CD4-positive, alpha-beta T cell treated with Interleukin-4 for 4 hours (primary cell): ENCODE measurements around the gene TNKS1BP1.
A peak's percentile ranks its signal among the peaks of the same experiment; 100 is the strongest.

Experiments
- DNase-seq: peaks from one replicate; pipeline ENCODE4 v3.0.0-alpha.2; 2020

Gene TNKS1BP1

DNA sequence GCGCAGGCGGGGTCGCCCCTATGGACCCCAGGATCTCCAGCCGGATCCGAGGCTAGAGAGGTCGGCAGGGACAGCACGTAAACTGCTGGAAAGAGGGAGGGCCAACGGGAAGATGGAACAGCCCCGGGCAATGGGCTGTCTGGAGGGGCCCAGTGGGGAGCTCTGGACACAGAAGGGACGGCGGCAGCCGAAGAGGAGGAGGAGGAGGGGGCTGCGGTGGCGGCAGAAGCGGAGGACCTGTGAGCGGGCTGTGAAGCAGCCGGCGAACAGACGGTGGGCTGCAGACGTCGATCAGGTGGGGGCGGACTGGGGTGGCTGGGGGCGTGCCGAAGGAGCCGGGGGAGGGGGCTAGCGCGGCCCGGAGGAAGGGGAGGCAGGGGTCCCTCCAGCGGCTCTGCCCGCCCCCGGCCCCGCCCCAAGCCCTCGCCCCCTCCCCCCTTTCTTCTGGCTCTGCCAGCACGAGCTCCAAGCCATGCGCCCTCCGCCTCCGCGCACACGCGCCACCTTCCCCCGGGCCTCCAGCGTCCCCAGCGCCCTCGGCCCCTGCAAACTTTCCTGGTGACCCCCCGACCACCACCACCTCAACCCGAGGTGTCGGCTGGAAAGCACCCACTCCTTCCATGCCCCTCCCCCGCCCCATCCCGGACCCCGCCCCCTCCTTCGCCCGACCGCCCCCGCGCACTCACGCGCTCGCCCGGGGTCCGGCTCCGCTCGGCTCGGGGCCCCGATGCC is 432 bp downstream of the TNKS1BP1 start:
- no peak for DNase-seq

GRCh38 chr11:57323855-57324153 is 948 bp downstream of the TNKS1BP1 start:
- DNase-seq: no peak

GRCh38 chr11:57323167-57323854 is 1.4 kb downstream of the TNKS1BP1 start:
- no peak for DNase-seq

DNA sequence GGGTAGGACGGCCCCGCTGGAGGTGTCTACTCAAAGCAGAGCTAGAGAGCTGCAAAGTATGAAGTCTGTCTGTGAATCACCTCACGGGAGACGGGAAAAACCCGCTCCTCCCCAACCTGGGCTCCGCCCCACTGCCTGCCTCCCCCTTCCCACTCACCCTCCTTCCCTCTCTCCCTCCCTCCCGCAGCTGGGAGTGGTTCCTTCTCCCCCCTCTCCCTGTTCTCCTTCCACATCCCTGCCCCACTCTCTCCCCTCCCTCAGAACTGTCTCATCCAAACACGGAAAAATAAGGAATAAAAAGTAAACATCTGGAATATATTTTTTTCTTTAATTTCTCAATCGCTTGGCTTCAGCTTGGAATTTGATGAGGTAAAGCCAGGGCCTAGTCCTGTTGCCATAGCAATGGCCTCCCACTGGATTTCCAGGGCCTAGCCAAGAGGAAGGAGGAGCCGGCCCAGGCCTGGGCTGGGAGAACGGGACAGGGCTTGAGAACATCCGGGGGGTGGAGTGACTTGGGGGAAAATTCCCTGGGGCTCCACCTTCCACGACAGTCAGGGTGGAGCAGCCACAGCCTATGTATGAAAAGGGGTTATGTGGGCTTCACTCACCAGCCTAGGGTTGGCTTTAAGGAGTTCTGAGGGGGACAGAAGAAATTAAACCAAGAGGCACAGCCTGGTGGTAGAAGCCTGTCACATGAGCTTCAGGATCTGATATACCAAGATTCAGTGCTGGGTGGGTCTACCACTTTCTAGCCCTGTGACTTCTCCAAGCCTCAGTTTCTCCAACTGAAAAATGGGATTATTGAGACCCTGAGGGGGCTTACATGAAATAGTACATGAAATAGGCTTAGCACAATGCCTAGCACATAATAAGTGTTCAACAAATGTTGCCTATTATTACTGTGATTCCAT is 2.2 kb downstream of the TNKS1BP1 start:
- no peak for DNase-seq

DNA sequence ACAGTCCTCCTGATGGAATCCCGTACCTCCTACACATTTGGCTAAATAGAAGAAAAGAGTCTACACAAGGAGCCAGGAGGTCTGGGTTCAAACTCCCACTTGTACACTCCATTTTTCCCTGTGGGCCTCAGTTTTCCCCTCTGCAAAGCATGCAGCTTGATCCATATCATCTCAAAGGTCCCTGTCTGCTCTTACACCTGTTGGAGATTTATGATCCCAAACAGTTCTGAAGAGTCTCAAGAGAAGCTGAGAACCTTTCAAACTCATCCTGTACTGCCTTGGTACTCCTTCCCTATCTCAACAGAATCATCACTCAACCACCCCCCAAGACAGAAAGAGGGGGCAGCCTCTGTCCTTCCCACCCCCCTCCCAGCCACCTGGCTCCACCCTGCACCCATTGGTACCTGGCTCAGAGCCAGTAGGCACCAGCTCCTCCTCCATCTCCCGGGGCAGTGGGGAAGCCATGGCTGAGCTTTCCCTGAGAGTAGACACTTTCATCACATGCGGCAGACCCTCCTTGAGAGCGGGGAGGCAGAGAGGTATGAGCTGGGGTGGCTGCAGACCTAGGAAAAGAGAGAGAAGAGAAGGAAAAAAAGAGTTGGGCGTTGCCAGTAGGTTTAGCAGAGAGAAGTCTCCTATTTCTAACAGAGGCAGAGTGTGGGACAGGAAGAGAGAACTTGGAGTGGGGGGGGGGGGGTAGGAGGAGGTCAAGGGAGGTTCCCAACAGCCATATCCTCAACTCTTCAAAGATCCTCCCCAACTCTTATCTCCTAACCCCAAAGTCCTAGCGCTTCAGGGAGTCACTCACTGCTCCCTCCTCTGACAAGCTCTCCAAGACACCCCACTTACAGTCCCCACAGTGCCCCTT is 3.1 kb downstream of the TNKS1BP1 start:
- DNase-seq: no peak

DNA sequence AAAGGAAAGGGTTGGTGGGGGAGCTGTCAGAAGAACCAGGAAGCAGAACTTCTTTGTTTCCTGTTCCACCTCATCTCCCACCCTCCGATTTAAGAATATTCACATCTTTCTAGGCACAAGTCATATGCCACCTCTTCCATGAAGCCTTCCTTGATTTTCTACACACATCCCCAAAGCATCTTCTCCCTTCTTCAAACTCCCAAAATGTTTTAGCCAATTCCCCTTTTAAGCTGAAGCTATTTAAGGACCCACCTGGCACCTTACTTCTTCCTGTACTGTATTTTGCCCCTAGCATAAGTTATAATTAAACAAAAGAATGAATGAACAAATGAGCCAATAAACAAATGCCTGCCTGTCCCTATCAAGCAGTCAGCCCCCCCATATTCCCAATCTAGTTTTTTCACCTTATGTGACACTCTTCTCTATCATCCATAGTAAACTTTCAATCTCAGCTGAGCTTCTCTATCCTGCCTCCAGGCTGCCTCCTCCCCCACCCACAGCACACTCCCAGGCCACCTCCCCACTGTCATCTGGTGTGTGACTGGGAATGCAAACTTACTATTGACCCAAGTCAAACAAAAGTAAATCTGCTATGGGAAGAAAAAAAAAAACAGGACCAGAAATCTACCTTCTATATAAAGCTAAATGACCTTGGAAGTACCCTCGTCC is 3.9 kb downstream of the TNKS1BP1 start:
- DNase-seq: no peak

DNA sequence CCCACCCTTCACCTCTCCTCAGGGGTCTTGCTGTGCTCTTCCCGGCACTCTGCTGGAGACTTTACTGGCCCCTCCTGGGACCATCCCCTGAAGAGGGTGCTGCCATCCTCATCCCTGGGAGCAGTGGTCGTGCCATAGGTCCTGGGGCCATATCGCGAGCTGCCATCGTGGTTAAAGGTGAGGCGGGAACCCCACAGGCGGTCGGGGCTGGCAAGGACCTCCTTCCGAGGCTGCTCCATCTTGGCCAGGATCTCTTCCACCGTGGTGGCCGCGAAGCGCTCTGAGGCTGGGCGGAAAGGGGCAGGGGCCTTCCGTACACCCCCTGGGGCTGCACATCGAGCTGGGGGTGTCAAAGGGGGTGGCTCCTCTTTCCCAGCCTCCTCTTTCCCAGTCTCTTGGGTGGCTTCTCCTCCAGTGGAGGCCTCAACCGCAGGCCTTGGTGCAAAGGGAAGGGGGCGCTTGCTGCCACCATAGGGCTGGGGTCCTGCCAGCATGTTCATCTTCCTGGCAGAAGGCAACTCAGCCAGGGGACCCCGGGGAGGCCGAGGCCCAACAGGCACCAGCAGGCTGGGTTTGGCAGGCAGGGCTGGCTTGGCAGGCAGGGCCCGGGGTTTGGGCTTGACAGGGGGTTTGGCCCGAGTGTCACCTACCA is 4.6 kb downstream of the TNKS1BP1 start:
- no peak for DNase-seq

DNA sequence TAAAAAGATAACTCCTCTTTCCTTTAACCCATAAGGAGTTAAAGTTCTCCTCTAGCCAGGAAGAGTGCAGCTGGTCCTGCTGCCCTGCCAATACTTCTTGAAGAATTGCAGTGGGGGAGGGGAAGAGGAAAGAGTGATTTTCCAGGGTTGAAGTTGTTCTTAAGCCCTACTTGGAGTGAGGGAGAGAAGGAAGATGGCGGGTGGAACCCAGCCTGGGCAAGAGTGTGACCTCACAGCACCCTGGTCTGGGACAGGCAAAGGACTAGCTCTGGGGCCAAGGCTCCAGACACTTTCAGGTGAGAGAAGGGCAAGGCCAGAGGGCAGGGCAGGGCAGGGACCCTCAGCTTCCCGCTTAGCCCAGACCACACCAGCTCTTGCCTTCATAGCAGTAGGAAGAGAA is 6.6 kb downstream of the TNKS1BP1 start:
- no peak for DNase-seq

DNA sequence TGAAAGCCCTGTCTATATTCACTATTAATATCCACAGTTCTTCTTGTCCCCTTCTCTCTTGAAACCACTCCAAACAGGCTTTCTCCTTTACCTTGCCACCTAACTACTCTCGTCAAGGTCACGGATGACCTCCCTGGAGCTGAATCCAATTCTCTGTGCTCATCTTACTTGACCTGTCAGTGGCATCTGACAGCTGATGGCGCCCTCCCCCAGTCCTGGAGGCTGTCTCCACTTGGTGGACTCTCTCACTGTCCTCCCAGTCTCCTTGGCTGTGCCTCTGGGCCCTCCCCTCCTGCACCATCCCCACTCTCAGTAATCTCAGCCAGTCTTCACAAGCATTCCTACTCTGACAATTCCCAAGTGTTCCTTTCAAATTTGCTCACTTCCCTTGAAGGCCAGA is 8.7 kb downstream of the TNKS1BP1 start:
- no peak for DNase-seq

DNA sequence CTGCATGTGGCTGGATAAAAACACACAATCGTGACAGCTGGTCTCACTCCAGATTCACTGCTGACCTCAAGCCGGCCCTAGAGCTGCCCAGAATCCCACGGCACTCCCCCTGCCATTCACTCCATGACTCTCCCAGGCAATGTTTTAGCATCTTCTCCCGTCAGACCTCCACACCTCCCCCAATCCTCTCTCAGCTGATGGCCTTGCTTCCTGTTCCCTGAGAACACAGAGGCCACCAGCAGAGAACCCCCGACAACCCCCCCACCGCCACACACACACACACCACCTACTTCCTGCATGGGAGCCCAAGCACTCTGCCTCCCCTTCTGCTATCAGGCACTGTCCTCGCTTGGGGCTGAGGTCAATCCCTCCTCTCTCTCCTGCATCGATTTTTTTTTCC is 9.3 kb downstream of the TNKS1BP1 start:
- no peak for DNase-seq

GRCh38 chr11:57314221-57314973 is 10.4 kb downstream of the TNKS1BP1 start:
- no peak for DNase-seq

DNA sequence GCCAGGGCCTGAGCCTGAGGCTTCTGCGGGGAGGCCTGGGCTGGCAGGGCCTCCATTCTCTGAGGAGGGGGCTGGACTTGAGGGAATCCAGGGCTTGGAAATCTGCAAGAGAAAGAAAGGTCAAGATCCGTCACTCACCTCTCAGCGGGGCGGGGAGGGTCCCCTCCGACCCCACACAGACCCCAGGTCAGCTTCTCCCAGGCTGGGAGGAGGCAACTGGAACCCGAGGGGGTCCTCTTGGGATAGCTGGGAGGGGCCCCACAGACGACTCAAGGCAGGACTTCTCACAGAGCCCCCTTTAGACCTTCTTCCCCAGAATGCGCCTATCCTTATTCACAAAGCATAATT is 11.0 kb downstream of the TNKS1BP1 start:
- no peak for DNase-seq

GRCh38 chr11:57313071-57313787 is 11.5 kb downstream of the TNKS1BP1 start:
- no peak for DNase-seq

DNA sequence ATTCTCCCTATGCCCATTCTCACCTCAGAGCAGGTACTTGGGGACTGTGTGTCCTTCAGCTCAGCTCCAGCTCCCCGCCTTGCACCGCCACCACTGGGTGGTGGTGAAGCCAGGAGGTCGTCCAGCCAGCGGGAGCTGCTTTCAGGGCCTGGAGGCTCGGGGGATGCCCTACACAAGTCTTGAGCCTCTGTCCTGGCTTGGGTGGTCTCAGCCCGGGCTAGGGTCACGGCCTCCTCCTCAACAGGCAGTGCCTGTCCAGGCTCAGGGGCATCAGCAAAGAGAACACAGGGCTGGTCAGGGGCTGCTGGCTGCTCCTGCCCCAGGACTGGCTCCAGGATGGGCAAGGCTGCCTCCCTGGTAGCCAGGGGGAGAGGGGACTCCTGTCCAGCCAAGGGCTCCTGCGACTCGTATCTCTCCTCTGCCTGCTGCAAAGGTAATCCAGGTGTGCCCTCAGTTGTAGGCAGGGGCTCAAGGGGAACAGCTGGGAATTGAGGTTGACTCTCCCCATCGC is 12.2 kb downstream of the TNKS1BP1 start:
- no peak for DNase-seq

DNA sequence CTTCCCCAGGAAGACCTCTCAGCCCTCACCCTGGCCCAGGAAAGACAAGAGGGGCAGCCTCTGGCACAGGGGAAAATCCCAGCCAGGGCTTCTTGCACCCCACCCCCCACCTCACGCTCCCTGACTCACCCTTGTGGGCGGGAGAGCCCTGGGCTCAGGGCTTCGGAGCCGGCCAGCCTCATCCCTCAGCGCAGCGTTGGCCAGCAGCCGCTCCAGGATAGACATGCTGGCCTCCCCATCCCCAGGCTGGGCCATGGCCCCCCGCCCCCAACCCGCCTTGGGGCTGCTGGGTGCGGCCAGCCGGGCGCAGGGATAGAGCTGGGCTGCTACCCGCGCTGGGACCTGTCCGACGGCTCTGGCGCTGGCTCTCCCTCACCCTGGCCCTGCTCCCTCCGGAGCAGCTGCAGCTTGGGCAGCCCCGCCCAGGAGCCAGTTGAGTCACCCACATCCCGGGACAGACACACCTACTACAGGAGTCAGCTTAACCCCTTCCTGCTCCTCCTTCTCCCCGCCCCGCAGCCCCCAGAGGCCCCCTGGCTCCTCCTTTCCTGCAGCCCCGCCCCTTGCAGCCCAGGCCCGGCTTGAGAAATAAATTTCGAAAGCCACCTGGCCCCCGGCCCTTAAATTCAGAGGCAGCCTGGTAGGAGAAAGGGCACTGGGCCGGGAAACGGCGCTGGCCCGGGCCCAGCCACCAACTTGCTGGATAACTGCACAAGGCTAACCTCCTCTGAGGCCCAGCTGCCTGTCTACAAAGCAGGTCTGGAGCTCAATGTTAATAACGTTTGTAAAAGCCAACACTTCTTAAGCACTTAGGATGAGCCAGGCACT is 13.4 kb downstream of the TNKS1BP1 start:
- peak; percentile 39 for DNase-seq

- no peak for DNase-seq
These were observed 14.1 kb downstream of the TNKS1BP1 start for GRCh38 chr11:57310630-57311086.

GRCh38 chr11:57310091-57310490 is 14.7 kb downstream of the TNKS1BP1 start:
- no peak for DNase-seq

GRCh38 chr11:57309106-57310059 is 15.4 kb downstream of the TNKS1BP1 start:
- no peak for DNase-seq
